Esophagus squamous epithelium (tissue), 5 donors: Measurements from ENCODE around the gene EEF1AKMT1. TPM values are rescaled to one million over a fixed set of nuclear protein-coding genes. Genes with fewer than 3 reads are reported as not detected.
A peak's percentile ranks its signal among the peaks of the same experiment; 100 is the strongest.

Experiments used
- DNase-seq: peaks from one replicate; lab custom pipeline; 2025; lab: John Stamatoyannopoulos, UW
- H3K27ac ChIP-seq, 4 donors: fragments of 200-600 bp; sonication (generic); one replicate each; pipeline ENCODE4 v1.5.1; 2016 to 2019; ENCODE audit warnings: mild to moderate bottlenecking in 1 of 4
- H3K27me3 ChIP-seq, 4 donors: fragments of 200-600 bp; sonication (generic); 1 replicate in 3 of 4; 2 replicates in 1 of 4; pipeline versions ENCODE4 v1.5.1 to v1.6.0; 2017 to 2021; ENCODE audit warnings: antibody characterized with exemption in 1 of 4
- H3K36me3 ChIP-seq, 3 donors: fragments of 200-600 bp; sonication (generic); one replicate each; pipeline ENCODE4 v1.5.1; 2016 to 2019
- H3K4me1 ChIP-seq, 3 donors: fragments of 200-600 bp; sonication (generic); one replicate each; pipeline ENCODE4 v1.5.1; 2017 to 2019
- H3K4me3 ChIP-seq, 4 donors: fragments of 200-600 bp; sonication (generic); 1 replicate in 3 of 4; 2 replicates in 1 of 4; pipeline ENCODE4 v1.5.1; 2016 to 2019; ENCODE audit warnings: mild to moderate bottlenecking in 2 of 4, moderate library complexity in 1 of 4
- H3K9me3 ChIP-seq, 3 donors: fragments of 200-600 bp; sonication (generic); one replicate each; pipeline ENCODE4 v1.5.1; 2016 to 2019
- CTCF ChIP-seq, 6 experiments: fragments of 450-650 bp in 4 of 6; fragments of 200-600 bp in 2 of 6; sonication (generic) in 2 of 6; IDR thresholded peaks; one replicate each; pipeline ENCODE4 v1.5.1; 2016 to 2019; ENCODE audit warnings: antibody characterized with exemption in 6 of 6, mild to moderate bottlenecking in 4 of 6, moderate library complexity in 4 of 6
- POLR2A ChIP-seq, 4 donors: fragments of 450-650 bp; IDR thresholded peaks; one replicate each; pipeline ENCODE4 v1.6.1; 2017; ENCODE audit warnings: antibody characterized with exemption in 4 of 4, mild to moderate bottlenecking in 4 of 4, moderate library complexity in 3 of 4
- WGBS, 2 donors: methylation state at CpG; one replicate each; pipeline ENCODE4 v1.1.5; 2018; 5-methylcytosine and 5-hydroxymethylcytosine counted together
- intact Hi-C: fragments of 100-400 bp; cut with DNase I; formaldehyde crosslinking; loops from one replicate; pipeline ENCODE4 v1.15.0; 2022
- total RNA-seq, 4 donors: library from RNA; depleted of rRNA; stranded (reverse); fragments of >200 nt; gene quantifications; one replicate each; pipeline ENCODE4 v1.1.0, GENCODE V29; 2016
- donor health status: DM: yes; HTN: yes; CAD: no.

EEF1AKMT1 gene
- total RNA-seq, 4 donors from 2014 or later = 2.2 to 8.4 (median 5.9) TPM

GRCh38 chr13:20713014-20713376, 60.8 kb downstream of the EEF1AKMT1 start:
- Histone ChIP-seq H3K4me1 (peaks cover 8 to 39% (median 27%) of the 10 kb centered on the region in 3 donors), H3K36me3 (no peaks in the 10 kb centered on the region), H3K4me3 (peak overlapping the region in 3 of 4 donors; percentile 11 to 40 (median 29)), H3K9me3 (no peaks in the 10 kb centered on the region), H3K27me3 (peaks cover 0 to 21% (median 0%) of the 10 kb centered on the region in 4 donors), H3K27ac (peak overlapping the region in 3 of 4 donors; percentile 43 to 81 (median 49))
- 16 to 43% methylated on average over 8 to 11 of the region's 11 CpGs for WGBS, 2 donors
- DNase-seq = no peak
- intact Hi-C loops = loop anchor here (10.0 kb wide), 2 partner anchors 122 to 212 kb away; no protein-coding TSS in a partner anchor
- no peak for TF ChIP-seq CTCF (IDR thresholded peaks at IDR 0.05)
- TF ChIP-seq POLR2A (IDR thresholded peaks at IDR 0.05) = no peak

GRCh38 chr13:20711301-20712044, 62.3 kb downstream of the EEF1AKMT1 start:
- Histone ChIP-seq H3K9me3 (no peaks in the 10 kb centered on the region), H3K4me3 (no peak overlapping the region), H3K36me3 (no peaks in the 10 kb centered on the region), H3K27me3 (peaks cover 0 to 14% (median 0%) of the 10 kb centered on the region in 4 donors), H3K27ac (no peak overlapping the region), H3K4me1 (peaks cover 8 to 39% (median 27%) of the 10 kb centered on the region in 3 donors)
- 86 to 93% methylated on average over 12 of the region's 13 CpGs for WGBS, 2 donors
- intact Hi-C loops = loop anchor here (10.0 kb wide), 2 partner anchors 123 to 213 kb away; no protein-coding TSS in a partner anchor
- no peak for DNase-seq
- TF ChIP-seq CTCF (IDR thresholded peaks at IDR 0.05) (no peak), POLR2A (IDR thresholded peaks at IDR 0.05) (no peak)

- WGBS, 2 donors = 41 to 43% methylated on average over 4 of the region's 4 CpGs
- H3K4me1 ChIP-seq = peaks cover 8 to 38% (median 26%) of the 10 kb centered on the region in 3 donors
- intact Hi-C loops = loop anchor here (10.0 kb wide), 3 partner anchors 125 to 215 kb away; no protein-coding TSS in a partner anchor
- no peak for TF ChIP-seq POLR2A (IDR thresholded peaks at IDR 0.05)
- TF ChIP-seq CTCF (IDR thresholded peaks at IDR 0.05) = no peak
- no peaks in the 10 kb centered on the region for H3K36me3 ChIP-seq
- peaks cover 0 to 7% (median 0%) of the 10 kb centered on the region in 4 donors for H3K27me3 ChIP-seq
- DNase-seq = no peak
- peak overlapping the region in 2 of 4 donors; percentile 27 to 60 for H3K27ac ChIP-seq
- no peaks in the 10 kb centered on the region for H3K9me3 ChIP-seq
- H3K4me3 ChIP-seq = no peak overlapping the region
Measured at GRCh38 chr13:20709782-20710181, 64.0 kb downstream of the EEF1AKMT1 start.

- peaks cover 8 to 38% (median 22%) of the 10 kb centered on the region in 3 donors for H3K4me1 ChIP-seq
- no peaks in the 10 kb centered on the region for H3K36me3 ChIP-seq
- intact Hi-C loops = loop anchor here (10.0 kb wide), 1 partner anchor 215 kb away; no protein-coding TSS in a partner anchor
- DNase-seq = no peak
- 69 to 75% methylated on average over 8 of the region's 8 CpGs for whole genome bisulfite sequencing, 2 donors
- H3K9me3 ChIP-seq = no peaks in the 10 kb centered on the region
- peak overlapping the region in 2 of 4 donors; percentile 27 to 60 for H3K27ac ChIP-seq
- peaks cover 0 to 3% (median 0%) of the 10 kb centered on the region in 4 donors for H3K27me3 ChIP-seq
- H3K4me3 ChIP-seq = no peak overlapping the region
- TF ChIP-seq CTCF (IDR thresholded peaks at IDR 0.05) (no peak), POLR2A (IDR thresholded peaks at IDR 0.05) (no peak)
Measured at GRCh38 chr13:20709369-20709768, 64.4 kb downstream of the EEF1AKMT1 start.

GRCh38 chr13:20708216-20708615, 65.5 kb downstream of the EEF1AKMT1 start:
- WGBS, 2 donors = 50 to 61% methylated on average over 2 of the region's 2 CpGs
- DNase-seq = no peak
- H3K36me3 ChIP-seq = no peaks in the 10 kb centered on the region
- H3K4me1 ChIP-seq = peaks cover 6 to 30% (median 13%) of the 10 kb centered on the region in 3 donors
- TF ChIP-seq CTCF (IDR thresholded peaks at IDR 0.05) (no peak), POLR2A (IDR thresholded peaks at IDR 0.05) (no peak)
- H3K4me3 ChIP-seq = no peak overlapping the region
- intact Hi-C loops = loop anchor here (10.0 kb wide), 1 partner anchor 213 kb away; no protein-coding TSS in a partner anchor
- peaks cover 0 to 3% (median 0%) of the 10 kb centered on the region in 4 donors for H3K27me3 ChIP-seq
- H3K27ac ChIP-seq = peak overlapping the region in 1 of 4 donors; percentile 36
- no peaks in the 10 kb centered on the region for H3K9me3 ChIP-seq
